Activated T-cell treated with anti-CD3 and anti-CD28 coated beads, Interleukin-2, amount 50 U/mL, for 1 hour (primary cell): ENCODE measurements around the gene PCF11.
A peak's percentile ranks its signal among the peaks of the same experiment; 100 is the strongest.
"Not testable (repeated sequence)": the region's sequence is repeated elsewhere in the genome, so short reads cannot be mapped to it uniquely, and the experiment has no call there.

ENCODE experiments used
- DNase-seq: peaks from one replicate; pipeline ENCODE4 v3.0.0-alpha.2; 2020

PCF11 gene, protein sequence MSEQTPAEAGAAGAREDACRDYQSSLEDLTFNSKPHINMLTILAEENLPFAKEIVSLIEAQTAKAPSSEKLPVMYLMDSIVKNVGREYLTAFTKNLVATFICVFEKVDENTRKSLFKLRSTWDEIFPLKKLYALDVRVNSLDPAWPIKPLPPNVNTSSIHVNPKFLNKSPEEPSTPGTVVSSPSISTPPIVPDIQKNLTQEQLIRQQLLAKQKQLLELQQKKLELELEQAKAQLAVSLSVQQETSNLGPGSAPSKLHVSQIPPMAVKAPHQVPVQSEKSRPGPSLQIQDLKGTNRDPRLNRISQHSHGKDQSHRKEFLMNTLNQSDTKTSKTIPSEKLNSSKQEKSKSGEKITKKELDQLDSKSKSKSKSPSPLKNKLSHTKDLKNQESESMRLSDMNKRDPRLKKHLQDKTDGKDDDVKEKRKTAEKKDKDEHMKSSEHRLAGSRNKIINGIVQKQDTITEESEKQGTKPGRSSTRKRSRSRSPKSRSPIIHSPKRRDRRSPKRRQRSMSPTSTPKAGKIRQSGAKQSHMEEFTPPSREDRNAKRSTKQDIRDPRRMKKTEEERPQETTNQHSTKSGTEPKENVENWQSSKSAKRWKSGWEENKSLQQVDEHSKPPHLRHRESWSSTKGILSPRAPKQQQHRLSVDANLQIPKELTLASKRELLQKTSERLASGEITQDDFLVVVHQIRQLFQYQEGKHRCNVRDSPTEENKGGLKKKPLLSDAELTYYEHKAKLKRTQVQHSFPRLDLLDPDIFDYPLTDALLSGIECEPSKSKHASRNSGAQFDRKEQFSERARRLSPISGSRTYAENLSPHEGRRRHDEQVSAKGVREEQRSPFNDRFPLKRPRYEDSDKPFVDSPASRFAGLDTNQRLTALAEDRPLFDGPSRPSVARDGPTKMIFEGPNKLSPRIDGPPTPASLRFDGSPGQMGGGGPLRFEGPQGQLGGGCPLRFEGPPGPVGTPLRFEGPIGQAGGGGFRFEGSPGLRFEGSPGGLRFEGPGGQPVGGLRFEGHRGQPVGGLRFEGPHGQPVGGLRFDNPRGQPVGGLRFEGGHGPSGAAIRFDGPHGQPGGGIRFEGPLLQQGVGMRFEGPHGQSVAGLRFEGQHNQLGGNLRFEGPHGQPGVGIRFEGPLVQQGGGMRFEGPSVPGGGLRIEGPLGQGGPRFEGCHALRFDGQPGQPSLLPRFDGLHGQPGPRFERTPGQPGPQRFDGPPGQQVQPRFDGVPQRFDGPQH (N-terminal part only)

DNA sequence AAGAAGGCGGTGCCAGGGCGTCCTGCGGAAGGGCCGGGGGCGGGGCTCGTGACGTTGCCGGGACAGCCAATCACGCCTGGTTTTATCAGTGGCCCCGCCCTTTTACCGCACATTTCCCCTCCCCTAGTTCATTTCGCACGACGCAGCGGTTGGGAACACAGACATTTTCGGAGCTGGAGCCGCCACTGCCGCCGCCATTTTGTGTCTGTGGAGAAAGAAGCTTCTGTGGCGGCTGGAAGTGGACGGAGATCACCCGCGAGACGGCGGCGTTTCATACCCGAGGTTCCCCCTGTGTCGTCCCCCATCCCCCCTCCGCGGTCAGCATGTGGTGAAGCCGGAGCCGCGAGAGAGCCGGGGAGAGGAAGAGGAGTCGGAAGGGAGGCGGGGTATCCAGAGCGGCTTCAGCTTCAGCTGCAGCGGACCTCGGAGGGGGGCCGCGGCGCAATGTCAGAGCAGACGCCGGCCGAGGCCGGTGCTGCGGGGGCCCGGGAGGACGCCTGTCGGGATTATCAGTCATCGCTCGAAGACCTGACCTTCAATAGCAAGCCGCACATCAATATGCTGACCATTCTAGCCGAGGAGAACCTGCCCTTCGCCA lies at the start of gene PCF11:
TSS of gene PCF11 (plus strand) at position 136 of the 598 bp plus-strand sequence. CDS start at position 445, 309 bp downstream.
- peak; percentile 94 for DNase-seq

DNA sequence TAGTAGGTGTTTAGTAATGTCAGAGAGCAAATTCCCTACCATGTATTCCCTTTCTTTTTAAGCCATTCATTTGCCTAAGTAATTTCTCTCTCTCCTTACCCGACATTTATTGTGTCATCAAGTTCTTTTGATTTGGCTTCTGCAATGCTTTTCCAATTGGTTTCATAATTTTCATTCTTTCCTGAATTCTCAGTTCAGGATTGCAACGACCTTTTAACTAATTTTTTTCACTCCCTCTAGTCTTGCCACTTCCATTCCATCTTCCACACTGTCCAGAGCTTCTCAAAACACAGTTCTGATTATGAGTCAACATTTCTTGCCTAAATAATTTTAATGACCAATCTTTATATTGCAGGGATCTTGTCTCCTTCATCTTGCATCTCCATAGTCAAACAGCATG lies 44.0 kb upstream of the PCF11 start:
- DNase-seq = no peak

DNA sequence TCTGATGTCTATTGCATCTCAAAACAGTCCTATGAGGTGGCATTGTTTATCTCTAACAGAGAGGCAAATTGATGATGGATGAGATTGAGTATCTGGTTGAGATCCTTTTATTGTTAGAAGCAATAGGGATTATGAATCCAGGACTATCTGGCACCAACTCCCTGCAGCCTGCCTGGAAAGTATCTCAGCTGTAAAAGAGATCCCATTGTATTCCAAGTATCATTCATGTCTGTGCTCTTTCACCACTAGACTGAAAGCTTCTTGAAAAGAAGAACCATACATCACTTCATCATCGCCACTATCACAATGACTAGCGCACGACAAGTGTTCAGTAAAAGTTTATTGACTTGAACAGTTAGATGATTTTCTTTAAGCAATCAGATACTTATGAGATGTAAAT lies 41.9 kb upstream of the PCF11 start:
- no peak for DNase-seq

DNA sequence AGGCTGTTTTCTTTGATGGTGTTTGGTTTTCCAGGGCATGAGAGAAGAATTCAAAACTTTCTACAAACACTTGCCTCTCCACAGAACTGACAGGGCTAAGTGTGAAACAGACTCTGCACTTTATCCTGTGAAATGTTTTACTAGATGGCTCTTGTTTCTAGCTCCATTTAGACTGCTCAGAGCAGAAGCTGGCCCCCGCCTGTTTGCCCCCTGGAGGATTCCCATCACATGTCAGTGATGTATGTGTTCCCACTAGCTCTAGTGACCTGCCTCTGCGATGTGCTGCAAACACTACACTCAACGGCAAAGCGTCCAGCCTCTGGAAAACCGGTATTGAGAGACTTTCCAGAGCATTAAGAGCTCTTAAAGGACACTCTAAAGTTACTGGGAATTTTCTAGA lies 41.4 kb upstream of the PCF11 start:
- DNase-seq = no peak

DNA sequence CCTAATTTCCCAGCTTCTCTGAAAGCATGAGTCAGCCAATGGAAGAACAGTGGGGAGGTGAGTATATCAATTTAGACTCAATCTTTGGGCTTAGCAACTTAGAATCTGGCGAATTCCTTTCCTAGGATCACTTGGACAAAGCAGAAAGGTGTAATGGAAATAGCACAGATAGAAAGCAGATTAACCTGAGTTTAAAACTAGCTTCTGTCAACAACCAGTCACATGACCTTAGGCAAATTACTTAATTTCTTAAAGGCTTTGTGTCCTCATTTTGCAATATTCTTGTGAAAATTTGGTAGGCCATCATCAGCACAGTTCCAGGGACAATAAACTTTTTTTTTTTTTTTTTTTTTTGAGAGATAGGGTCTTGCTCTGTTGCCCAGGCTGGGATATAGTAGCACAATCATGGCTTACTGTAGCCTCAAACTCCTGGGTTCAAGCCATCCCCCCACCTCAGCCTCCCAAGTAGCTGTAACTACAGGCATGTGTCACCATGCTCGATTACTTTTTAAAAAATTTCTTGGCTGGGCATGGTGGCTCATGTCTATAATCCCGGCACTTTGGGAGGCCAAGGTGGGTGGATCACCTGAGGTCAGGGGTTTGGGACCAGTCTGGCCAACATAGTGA lies 40.8 kb upstream of the PCF11 start:
- no peak for DNase-seq

DNA sequence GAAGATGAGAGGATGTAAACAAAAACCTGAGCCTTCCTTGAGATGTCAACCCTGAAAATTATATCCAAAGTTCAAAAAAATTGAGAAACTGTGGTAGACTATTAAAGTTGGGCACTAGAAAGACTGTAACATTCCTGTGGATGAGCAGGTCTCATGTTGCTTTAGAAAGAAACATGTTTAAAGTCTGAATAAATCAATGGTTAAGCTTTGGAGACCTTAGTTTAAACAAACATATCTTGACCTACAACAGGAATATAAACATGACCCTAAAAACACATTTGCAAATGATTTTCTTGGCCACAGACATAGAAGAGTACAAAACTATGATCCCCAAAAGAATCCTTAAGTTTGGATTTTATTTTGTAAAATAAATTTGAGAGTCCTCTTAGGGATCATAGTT lies 38.1 kb upstream of the PCF11 start:
- no peak for DNase-seq

DNA sequence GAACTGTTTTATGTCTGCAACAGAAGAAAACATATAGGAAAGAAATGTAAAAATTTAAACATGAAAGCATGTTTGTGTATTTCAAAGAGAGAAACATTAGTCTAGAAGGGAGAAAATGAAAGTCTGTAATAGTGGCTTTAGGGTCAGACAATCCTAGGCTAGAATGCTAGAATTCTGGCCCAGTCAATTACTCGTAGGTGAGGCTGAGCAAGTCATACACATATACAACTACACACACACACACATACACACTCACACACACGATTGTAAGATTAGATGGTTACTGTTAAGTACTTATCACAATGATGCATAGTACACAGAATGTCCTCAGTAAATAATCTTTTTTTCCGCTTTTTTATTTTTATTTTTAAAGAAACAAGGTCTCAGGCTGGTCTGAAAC lies 37.7 kb upstream of the PCF11 start:
- no peak for DNase-seq

DNA sequence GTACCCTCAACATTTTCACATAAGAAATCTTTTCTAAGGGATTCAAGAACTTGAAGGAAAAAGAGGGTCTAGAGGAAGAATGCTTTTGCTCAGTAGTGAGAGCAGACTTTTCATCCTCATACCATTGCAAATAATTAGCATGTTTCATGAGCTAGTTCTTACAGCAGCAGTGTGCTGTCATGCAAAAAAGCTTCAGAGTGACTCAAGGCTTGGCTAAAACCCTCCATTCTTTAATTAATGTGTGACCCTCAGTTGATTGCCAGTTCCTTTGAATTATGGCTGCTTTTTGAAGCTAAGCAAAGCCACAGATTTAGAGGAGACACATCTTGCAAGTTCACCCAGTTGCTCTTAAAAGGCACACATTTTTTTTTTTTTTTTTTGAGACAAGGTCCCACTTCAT lies 36.6 kb upstream of the PCF11 start:
- no peak for DNase-seq

DNA sequence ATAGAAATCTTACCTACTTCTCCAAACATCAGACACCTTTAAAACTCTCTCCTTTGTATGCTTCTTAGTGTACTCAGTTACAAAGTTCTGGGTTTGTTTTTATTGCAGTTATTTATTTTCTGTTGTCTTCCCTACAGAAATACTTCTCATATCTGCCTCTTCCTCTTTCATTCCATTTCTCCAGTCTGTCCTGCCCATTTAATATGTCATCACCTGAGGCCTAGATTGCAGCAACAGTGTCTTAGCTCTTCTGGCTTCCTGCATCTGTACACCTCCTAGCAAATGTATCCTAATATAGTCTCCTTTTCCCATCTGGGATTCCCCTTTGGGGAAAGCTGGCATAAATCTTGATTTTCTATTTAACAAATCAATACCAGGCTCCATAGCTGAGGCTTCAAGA lies 34.9 kb upstream of the PCF11 start:
- no peak for DNase-seq

DNA sequence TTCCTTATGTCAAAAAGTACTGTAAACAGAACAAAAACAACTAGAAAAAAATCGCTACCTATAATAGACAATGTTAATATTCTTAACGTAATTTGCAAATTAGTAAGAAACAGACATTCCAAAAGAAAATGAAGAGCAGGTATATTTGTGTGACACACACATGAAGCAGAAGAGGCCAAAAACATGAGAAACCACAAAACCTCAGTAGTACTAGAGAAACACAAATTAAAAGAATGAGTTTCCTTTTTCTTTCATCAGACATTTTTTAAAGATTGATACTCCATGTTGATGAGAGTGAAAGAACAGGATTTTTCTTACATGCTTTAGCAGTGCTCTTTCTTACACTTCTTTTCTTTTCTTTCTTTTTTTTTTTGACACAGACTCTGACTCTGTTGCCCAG lies 34.2 kb upstream of the PCF11 start:
- DNase-seq = no peak

DNA sequence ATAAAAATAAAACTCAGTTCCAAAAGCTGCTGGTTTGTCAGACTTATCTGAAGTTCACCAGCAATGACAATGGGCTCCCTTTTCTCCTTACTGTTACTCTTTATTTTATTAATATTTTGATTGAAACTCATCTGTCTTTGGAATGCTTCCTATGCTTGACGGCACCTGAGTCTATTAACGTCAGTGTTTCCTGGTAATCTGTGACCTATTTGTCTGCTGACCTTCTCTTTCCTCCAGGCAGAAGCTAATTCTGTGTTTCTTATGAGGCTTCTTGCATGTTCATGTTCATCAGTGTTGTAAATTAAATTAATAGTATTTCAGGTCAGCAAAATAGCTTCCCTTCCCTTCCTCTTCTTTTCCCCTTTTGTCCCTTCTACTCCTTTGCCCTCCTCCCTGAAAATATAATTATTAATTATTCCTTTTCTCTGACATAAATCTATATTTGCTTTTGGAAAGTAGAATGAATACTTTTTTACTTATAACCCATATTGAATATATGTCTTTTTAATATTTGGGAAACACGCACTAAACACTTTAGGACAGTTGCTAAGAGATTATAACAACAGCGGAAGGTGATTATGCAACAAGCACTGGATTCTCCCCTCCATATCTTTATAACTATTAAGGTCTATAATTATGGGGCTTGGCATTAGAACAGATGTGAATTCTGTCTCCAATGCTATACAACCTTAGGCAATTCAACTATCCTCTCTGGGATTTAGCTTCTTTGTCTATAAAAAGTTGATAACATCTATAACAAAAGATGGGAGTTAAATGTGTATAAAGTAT lies 32.1 kb upstream of the PCF11 start:
- DNase-seq = no peak

DNA sequence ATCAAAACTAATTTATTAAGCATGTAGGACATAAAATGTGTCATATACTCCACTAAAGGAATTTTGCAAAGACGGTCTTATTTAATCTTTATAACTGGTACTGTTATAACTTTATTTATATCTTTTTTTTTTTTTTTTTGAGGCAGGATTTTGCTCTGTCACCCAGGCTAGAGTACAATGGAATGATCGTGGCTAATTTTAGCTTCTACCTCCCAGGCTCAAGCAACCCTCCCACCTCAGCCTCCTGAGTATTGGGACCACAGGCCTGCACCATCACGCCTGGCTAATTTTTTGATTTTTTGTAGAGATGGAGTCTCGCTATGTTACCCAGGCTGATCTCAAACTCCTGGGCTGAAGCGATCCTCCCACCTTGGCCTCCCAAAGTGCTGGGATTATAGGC lies 31.4 kb upstream of the PCF11 start:
- no peak for DNase-seq

DNA sequence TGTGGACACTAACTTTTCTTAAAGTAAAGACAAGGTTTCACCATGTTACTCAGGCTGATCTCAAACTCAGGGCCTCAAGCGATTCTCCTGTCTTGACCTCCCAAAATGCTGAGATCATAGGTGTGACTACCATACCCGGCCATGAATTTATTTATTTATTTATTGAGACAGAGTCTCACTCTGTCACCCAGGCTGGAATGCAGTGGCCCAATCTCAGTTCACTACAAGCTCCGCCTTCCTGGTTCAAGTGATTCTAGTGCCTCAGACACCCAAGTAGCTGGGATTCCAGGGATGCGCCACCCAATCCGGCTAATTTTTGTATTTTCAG lies 29.7 kb upstream of the PCF11 start:
- DNase-seq = no peak

DNA sequence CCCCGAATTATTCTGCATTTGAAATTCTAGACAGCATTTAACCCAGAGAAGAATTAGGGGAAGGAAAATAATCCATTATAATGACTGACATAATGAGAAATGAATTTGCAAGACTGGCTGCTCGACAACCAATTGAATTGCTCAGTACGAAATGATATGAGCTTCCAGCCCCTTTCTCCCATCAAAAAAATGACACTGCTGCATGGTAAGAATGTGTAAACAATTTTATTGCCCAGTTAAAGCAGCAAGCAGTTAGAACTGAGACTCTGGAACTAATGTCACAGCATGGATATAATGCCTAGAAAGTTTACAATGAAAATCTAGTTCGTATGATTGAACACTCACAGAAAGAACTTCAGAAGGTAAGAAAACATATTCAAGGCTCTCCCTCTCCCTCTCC lies 24.7 kb upstream of the PCF11 start:
- DNase-seq = no peak

DNA sequence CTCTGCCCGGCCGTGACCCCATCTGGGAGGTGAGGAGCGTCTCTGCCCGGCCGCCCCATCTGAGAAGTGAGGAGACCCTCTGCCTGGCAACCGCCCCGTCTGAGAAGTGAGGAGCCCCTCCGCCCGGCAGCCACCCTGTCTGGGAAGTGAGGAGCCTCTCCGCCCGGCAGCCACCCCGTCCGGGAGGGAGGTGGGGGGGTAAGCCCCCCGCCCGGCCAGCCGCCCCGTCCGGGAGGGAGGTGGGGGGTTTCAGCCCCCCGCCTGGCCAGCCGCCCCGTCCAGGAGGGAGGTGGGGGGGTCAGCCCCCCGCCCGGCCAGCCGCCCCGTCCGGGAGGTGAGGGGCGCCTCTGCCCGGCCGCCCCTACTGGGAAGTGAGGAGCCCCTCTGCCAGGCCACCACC lies 23.7 kb upstream of the PCF11 start:
- DNase-seq = not testable (repeated sequence)

DNA sequence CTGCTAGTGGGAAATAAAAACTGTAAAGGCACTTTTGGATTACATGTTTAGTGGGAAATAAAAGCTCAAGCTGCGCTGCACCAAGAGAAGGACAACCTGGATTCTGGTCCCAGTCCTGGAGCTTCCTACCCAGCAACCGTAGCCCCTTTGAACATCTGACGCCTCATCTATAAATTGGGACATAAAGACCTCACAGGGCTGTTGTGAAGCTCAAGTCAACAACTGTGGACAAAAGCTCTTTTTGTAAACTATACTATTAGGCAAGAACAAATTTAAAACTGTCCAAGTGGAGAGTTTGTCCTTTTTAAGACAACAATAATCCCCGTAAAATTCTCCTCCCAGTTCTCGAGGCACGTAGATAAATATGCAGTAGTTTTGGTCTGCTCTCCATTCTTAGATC lies 17.6 kb upstream of the PCF11 start:
- no peak for DNase-seq

DNA sequence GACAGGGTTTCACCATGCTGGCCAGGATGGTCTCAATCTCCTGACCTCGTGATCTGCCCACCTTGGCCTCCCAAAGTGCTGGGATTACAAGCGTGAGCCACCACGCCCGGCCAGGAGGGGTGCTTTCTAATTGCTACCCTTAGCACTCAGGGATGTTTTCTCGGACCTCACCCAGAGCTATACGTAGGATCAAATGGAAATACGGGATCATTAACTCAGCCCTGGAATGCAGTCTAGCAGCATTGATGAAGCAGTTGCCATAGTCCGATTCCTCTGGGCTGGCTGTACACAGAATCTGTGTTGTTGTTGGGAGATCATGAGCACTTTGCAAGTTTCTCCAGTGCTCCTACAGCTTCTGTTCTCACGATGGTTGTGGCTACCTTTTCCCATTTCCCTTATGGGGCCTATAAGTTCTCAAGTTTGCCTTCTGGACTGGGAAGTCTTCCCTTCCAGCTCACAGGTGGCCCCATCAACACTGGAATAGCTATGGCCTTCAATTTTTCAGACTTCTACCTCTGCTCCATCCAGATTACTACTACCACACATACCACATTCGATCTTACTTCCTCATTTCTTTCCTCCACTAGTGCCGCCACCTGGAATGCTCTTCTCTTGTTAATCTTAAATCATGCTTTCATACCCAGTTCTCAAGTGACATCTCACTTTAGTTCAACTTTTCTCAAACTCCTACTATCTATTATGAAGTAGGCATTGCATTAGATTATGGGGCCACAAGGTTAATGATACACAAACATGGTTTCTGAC lies 16.1 kb upstream of the PCF11 start:
- DNase-seq = no peak

DNA sequence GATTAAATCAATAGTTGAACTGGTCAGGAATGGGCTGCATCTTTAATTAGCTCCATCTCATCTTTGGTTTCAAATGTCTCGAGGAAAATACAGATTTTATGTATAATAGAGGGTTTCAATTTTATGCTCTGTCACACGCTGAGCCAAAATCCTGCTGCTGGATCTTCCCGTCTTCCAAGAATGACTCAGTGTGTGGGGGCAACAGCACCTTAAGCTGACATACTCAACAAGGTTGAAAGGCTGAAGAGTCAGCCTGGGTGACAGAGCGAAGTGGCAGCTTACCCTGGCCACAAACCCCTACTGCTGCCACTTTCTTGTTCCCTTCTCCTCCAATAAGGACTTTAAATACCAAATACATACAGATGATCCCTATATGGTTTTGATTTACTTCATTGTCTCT lies 9.0 kb upstream of the PCF11 start:
- no peak for DNase-seq

DNA sequence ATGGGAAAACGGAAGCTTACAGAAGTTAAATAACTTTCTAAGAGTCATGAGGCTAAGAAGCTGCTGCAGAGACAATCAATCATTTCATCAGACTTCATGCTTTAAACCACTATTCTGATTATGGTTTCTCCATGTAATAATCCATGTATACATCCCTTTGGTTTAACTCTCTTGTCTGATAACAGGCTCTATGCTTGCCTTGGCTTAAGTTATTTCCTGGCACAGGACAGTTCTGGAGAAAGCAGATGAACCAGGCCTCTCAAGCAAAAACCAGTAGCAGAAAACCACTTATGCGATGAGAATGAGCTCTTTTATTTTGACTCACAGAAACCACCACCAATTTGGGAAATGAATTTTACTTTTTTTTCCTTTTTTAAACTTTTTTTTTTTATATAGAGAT lies 6.5 kb upstream of the PCF11 start:
- DNase-seq = no peak

DNA sequence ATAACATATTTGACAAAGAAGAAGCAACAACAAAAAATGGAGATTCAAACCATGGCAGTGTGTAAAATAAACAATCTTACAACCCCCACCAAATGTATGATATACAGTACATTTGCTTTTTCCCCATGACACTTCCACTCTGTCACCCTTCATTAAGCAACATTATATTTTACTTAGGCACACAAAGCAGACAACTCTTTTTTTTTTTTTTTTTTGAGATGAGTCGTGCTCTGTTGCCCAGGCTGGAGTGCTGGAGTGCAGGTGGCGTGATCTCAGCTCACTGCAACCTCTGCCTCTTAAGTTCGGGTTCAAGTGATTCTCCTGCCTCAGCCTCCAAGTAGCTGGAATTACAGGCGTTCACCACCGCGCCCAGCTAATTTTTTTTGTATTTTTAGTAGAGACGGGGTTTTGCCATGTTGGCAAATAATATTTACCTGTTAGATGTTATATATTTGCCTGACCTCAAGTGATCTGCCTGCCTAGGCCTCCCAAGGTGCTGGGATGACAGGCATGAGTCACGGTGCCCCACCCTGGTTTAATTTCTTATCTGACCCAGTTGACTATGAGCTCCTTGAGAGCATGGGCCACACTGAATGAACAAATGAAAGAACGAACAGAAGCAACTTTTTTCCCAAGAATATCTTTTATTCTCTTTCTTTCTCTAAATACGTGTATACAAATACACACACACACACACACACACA lies 5.5 kb upstream of the PCF11 start:
- DNase-seq = no peak
